HT1080 (cell line): ENCODE results near the gene MRPL58. TPM values are rescaled to one million over a fixed set of nuclear protein-coding genes. Genes with fewer than 3 reads are reported as not detected.
A peak's percentile ranks its signal among the peaks of the same experiment; 100 is the strongest.
"Not testable (repeated sequence)": the region's sequence is repeated elsewhere in the genome, so short reads cannot be mapped to it uniquely, and the experiment has no call there.

Experiments used
- DNase-seq: peaks from one replicate; pipeline ENCODE4 v3.0.0-alpha.2; 2015; ENCODE audit warnings: low read depth
- total RNA-seq: library from RNA; depleted of rRNA; stranded (reverse); fragments of >200 nt; shearing (Covaris generic); gene quantifications from 2 replicates; pipeline ENCODE4 v1.2.3, GENCODE V29; 2014

The MRPL58 gene
- total RNA-seq, 1 experiment from 2014 or later, result 114 TPM

GRCh38 chr17:75013092-75013559 lies 656 bp downstream of the MRPL58 start:
- DNase-seq, result no peak

DNA sequence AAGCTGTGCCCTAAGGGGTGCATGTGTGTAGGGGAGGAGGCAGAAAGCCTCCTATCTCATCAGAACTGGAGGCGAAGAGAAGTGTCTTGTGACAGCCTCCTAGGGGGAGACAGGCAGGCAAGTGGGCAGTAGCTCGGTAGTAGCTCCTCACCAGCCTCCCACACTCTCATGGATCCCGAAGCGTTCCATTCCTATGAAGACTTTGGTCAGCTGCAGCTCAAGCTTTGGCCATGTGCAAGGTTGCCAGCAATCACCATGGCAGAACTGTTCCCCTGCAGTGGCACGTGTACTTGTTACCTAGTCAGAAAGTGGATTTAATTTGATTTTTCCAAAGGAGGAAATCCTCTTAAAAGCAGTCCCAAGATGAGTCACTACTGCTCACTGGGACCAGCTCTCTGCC lies 6.7 kb downstream of the MRPL58 start:
- DNase-seq, result no peak

DNA sequence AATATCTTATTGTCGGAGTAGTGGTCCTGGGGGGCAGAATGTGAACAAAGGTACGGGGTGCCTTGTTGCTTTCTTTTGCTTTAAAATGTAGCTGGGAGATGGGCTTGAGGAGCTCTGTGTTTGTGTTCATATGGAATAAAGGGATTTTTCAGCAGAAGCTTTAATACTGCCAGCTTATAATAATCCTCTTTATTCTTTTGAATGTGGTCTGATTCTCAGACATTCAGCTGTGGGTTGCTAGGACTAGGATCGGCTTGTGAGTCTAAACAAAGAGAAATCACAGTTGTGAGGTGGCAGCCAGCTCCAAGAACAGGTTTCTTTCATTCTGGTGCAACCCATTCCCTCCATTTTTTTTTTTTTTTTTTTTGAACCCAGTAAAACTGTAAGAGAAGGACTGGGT lies 7.2 kb downstream of the MRPL58 start:
- DNase-seq, result no peak

DNA sequence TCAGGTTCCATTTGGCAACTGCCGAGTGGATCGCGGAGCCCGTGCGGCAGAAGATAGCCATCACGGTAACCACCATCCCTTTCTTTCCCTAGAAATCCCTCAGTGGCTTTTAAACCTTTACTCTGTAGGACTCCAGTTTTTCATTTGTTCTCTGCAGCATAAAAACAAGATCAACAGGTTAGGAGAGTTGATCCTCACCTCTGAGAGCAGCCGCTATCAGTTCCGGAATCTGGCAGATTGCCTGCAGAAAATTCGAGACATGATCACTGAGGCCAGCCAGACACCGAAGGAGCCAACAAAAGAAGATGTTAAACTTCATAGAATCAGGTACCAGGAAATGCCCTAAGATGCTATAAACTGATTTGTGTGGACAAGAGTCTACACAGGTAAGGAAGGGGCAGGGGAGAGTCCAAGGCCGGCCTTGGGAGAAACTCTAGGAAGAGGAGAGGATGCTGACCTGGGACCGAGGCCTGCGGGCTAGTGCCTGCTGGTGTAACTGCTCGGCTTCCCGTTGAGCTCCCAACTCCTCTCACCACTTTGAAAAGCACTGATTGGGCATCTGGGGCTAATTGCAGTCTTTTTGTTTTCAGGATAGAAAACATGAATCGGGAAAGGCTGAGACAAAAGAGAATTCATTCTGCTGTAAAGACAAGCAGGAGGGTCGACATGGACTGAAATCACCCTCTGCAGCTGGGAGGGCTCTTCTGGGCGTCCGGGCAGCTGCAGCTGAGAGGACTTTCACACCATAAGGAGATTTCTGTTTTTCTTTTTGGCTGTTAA lies 8.1 kb downstream of the MRPL58 start:
- no peak for DNase-seq

- DNase-seq, result no peak
Measured at GRCh38 chr17:75024686-75025397, 12.4 kb downstream of the MRPL58 start.

- DNase-seq, result not testable (repeated sequence)
Measured at GRCh38 chr17:75025398-75025734, 12.9 kb downstream of the MRPL58 start.

DNA sequence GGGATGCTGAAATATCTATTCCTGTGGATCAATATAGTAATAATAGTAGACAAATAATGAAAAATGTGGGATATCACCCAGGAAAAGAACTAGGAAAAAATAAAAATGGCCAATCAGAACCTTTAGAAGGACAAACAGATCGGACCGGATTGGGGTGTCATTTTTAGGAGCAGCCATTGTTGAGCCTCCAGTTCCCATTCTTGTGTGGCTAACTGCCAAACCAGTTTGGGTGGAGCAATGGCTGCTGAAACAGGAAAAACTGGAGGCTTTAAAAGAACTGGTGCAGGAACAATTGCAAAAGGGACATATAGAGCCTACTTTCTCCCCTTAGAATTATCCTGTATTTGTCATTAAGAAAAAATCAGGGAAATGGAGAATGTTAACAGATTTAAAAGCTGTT lies 14.2 kb downstream of the MRPL58 start:
- DNase-seq, result not testable (repeated sequence)

DNA sequence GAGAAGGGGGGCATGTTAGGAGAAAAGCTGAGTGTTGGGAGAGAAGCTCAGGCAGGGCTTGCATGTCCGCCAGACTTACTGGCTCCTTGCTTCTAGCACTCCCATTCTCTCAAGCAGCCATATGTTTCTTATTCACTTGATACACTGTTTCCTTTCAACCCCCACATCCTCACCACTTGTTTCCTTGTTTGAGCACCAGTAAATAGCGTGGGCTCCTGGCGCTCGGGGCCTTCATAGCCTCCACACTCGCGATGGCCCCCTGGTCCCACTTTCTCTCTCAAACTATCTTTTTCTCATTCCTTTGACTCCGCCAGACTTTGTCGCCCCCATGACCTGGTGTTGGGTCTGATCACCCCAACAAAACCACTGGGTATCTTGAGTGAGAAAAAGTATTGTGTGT lies 17.7 kb downstream of the MRPL58 start:
- no peak for DNase-seq

- peak; percentile 79 for DNase-seq
Measured at GRCh38 chr17:75031972-75032719, 19.7 kb downstream of the MRPL58 start.

DNA sequence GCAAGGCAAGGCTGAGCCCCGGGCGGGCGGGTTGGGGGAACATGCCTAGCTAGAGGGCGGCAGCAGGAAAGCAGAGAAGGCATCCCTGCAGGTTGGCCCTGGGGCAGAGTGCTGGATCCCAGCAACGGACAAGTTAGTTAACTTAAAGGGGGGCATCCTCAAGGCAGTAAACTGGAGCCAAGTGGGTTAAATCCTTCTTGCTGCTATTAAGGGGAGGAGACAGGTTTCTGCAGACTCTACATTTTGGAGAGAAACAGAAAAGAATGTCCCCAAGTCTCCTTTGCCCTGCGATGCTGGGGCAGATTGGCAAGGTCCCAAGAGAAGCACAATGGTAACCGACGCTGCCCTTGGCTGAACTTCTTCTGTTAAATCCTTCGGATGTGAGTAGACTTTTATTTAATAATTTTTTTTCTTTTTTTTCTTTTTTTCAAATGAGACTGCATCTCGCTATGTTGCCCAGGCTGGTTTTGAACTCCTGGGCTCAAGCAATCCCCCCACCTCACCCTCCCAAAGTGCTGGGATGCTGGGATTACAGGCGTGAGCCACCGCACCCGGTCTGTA lies 20.3 kb downstream of the MRPL58 start:
- peak; percentile 39 for DNase-seq

- peak; percentile 95 for DNase-seq
Measured at GRCh38 chr17:75033346-75034235, 21.1 kb downstream of the MRPL58 start.

- peak; percentile 90 for DNase-seq
Measured at GRCh38 chr17:75034236-75034908, 21.9 kb downstream of the MRPL58 start.

DNA sequence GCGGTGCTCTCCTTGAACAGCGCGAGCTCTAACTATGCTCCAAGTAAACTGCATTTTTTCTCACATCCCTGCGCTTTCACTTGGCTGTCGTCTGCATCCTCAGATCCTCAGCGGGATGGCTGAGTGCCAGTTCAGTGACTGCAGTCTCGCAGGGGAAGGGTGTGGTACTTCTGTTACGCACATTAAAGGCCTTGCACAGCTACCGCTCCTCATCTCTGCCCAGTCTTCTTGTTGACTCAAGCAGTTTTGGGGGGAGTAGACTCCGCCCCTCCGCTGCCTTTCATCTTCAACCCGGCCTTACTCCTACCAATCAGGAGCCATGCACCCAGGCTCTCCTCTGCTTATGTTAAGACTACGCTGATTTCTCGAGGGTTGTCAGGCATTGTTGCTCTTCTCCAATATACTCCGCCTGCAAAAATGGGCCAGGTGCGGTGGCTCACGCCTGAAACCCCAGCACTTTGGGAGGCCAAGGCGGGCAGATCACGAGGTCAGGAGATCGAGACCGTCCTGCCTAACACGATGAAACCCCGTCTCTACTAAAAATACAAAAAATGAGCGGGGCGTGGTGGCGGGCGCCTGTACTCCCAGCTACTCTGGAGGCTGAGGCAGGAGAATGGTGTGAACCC lies 24.3 kb downstream of the MRPL58 start:
- DNase-seq, result no peak

DNA sequence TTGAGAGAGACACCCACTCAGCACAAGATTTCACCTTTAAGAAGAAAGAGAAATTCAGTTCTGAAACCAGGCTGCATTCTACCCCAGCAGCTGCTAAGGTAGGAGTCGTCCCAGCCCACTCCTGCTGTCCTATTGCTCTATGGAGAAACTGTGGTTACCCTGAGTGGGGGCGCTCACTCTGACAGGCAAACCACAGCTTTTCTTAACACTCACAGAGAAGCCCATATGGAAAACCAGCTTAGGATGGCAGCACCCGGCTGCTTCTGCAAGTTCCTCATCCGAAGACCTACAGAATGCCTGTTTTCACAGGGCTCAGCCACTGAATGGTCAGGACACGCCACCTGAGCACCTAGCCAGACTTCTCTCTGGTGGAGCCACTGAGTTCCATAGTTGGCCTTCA lies 26.8 kb downstream of the MRPL58 start:
- DNase-seq, result no peak

GRCh38 chr17:75041656-75042280 lies 29.3 kb downstream of the MRPL58 start:
- no peak for DNase-seq

DNA sequence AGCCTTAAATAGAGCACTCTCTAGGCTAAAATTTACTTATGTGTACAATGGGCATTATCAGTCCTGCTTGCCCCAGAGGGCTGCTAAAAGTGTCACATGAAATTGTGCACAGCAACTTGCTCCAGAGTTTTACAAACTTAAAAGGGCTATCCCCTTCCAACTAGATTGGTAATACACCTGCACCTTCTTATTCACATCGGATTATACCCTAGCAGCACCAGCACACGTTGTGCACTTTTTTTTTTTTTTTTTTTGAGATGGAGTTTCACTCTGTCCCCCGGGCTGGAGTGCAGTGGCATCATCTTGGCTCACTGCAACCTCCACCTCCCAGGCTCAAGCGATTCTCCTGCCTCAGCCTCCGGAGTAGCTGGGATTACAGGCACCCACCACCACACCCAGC lies 31.3 kb downstream of the MRPL58 start:
- DNase-seq, result not testable (repeated sequence)

DNA sequence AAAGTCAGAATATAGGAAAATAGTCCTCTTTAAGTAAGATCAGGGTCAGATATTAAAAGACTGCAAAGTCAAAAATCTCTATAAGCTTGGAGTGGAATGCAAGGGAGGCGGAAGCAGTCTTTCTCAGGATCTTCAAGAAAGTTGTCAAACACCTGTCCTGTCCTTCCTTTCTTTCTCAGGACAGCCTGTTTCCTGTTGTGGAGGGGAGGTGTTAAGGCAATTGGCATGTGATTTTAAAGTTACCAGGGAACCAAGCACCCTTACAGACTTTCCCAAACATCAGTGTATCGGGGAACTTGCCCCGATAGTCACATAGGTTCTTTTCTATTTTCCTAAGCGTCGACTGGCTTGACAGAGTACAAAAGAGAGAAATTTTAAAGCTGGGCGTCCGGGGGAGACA lies 32.2 kb downstream of the MRPL58 start:
- DNase-seq, result no peak

DNA sequence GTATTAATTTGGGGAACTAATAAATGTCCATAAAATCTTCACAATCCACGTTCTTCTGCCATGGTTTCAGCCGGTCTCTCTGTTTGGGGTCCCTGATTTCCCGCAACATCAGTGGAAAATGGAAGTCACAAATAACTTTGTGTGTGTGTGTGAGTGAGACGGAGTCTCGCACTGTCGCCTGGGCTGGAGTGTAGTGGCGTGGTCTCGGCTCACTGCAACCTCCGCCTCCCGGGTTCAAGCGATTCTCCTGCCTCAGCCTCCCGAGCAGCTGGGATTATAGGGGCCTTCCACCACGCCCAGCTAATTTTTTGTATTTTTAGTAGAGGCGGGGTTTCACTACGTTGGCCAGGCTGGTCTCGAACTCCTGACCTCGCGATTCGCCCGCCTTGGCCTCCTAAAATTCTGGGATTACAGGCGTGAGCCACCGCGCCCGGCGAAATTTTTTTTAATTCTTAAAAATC lies 33.5 kb downstream of the MRPL58 start:
- not testable (repeated sequence) for DNase-seq
